H1 (cell line): Measurements from ENCODE around the gene FRY. TPM values are rescaled to one million over a fixed set of nuclear protein-coding genes. Genes with fewer than 3 reads are reported as not detected.

Experiments used
- CTCF ChIA-PET: fragments of 300-600 bp; sonication (Branson Sonifier 250); formaldehyde crosslinking; loops from one replicate; lab custom pipeline; 2021; ENCODE audit not compliant: partially characterized antibody; lab: Charles Lee
- POLR2A ChIA-PET: fragments of 300-600 bp; sonication (Branson Sonifier 250); formaldehyde crosslinking; loops from one replicate; lab custom pipeline; 2021; ENCODE audit warnings: inconsistent platforms; ENCODE audit not compliant: partially characterized antibody; lab: Charles Lee
- DNase-seq, 2 experiments: peaks; one replicate each; pipeline versions ENCODE4 v3.0.0 to v3.0.0-alpha.2; 2010 to 2022; ENCODE audit warnings: low spot score in 2 of 2, low read depth in 1 of 2, mixed read lengths in 1 of 2
- FAIRE-seq: peaks from 2 replicates; lab custom pipeline; 2011; peaks lifted over from hg19 to GRCh38; lab: Jason Lieb, UNC
- H2AFZ ChIP-seq: 2 replicates; pipeline ENCODE4 v1.8.1; 2012; ENCODE audit warnings: low read length, inconsistent platforms
- H2AK5ac ChIP-seq: 2 replicates; pipeline ENCODE4 v1.6.1; 2013; ENCODE audit warnings: low read depth, low read length
- H2BK120ac ChIP-seq: replicated peaks from 2 replicates; pipeline ENCODE3; 2013; ENCODE audit warnings: low read depth, low read length, inconsistent platforms
- H2BK12ac ChIP-seq: 2 replicates; pipeline ENCODE4 v1.6.1; 2013; ENCODE audit warnings: low read depth, low read length
- H2BK15ac ChIP-seq: 2 replicates; pipeline ENCODE4 v1.6.1; 2013; ENCODE audit warnings: low read length
- H2BK20ac ChIP-seq: 2 replicates; pipeline ENCODE4 v1.6.1; 2013; ENCODE audit warnings: low read length
- H2BK5ac ChIP-seq: 2 replicates; pipeline ENCODE4 v1.6.1; 2013; ENCODE audit warnings: low read depth, low read length
- H3K14ac ChIP-seq: 2 replicates; pipeline ENCODE4 v1.6.1; 2013; ENCODE audit warnings: inconsistent platforms; ENCODE audit not compliant: insufficient read length
- H3K18ac ChIP-seq: 2 replicates; pipeline ENCODE4 v1.6.1; 2013; ENCODE audit warnings: low read length; ENCODE audit errors: extremely low read depth
- H3K23ac ChIP-seq: 2 replicates; pipeline ENCODE4 v1.6.1; 2013; ENCODE audit warnings: inconsistent platforms; ENCODE audit not compliant: insufficient read length
- H3K23me2 ChIP-seq: 2 replicates; pipeline ENCODE4 v1.6.1; 2013; ENCODE audit warnings: low read depth, low read length
- H3K27ac ChIP-seq: 2 replicates; pipeline ENCODE4 v1.6.1; 2011; ENCODE audit warnings: low read depth, low read length, inconsistent platforms
- H3K27me3 ChIP-seq, 4 experiments: replicated peaks in 1 of 4; 1 replicate in 1 of 4; 2 replicates in 3 of 4; pipeline versions ENCODE4 v1.6.1 to v1.8.1; 2011 to 2013; ENCODE audit warnings: low read length in 3 of 4, mild to moderate bottlenecking in 3 of 4, inconsistent platforms in 2 of 4, mixed read lengths in 2 of 4, moderate library complexity in 1 of 4; ENCODE audit not compliant: control insufficient read depth in 3 of 4, insufficient read depth in 3 of 4; ENCODE audit errors: extremely low read depth in 1 of 4
- H3K36me3 ChIP-seq, 4 experiments: 2 replicates each; pipeline versions ENCODE4 v1.6.1 to v1.8.1; 2011 to 2013; ENCODE audit warnings: mild to moderate bottlenecking in 4 of 4, low read length in 3 of 4, moderate library complexity in 2 of 4, control low read depth in 1 of 4, inconsistent platforms in 1 of 4; ENCODE audit not compliant: insufficient read depth in 4 of 4, control insufficient read depth in 2 of 4
- H3K4ac ChIP-seq: replicated peaks from 2 replicates; pipeline ENCODE3; 2013; ENCODE audit warnings: low read length, low read depth, mixed read lengths, inconsistent platforms; ENCODE audit not compliant: insufficient read length
- H3K4me1 ChIP-seq, 4 experiments: replicated peaks in 1 of 4; 1 replicate in 1 of 4; 2 replicates in 3 of 4; pipeline versions ENCODE4 v1.6.1 to v1.8.1; 2011 to 2013; ENCODE audit warnings: low read length in 3 of 4, inconsistent platforms in 2 of 4, mixed read lengths in 1 of 4; ENCODE audit not compliant: insufficient read depth in 4 of 4, control insufficient read depth in 3 of 4
- H3K4me2 ChIP-seq, 2 experiments: 2 replicates each; pipeline versions ENCODE4 v1.6.1 to v1.8.1; 2011 to 2013; ENCODE audit warnings: low read depth in 2 of 2, low read length in 2 of 2, control low read depth in 1 of 2, inconsistent platforms in 1 of 2, mild to moderate bottlenecking in 1 of 2; ENCODE audit not compliant: insufficient read depth in 1 of 2
- H3K4me3 ChIP-seq, 4 experiments: fragments of 200-600, 300-600 bp in 1 of 4; sonication (generic), shearing (Covaris generic), sonication (Bioruptor Twin) in 1 of 4; 2 replicates each; pipeline versions ENCODE4 v1.5.1 to v1.8.1; 2011 to 2016; ENCODE audit warnings: low read length in 4 of 4, low read depth in 3 of 4, control low read depth in 2 of 4, inconsistent platforms in 2 of 4, mild to moderate bottlenecking in 2 of 4, mixed read lengths in 1 of 4, moderate library complexity in 1 of 4; ENCODE audit not compliant: insufficient read depth in 2 of 4; ENCODE audit errors: extremely low read depth in 1 of 4
- H3K56ac ChIP-seq: replicated peaks from 2 replicates; pipeline ENCODE3; 2013; ENCODE audit warnings: low read depth, mild to moderate bottlenecking, mixed read lengths, low read length, inconsistent platforms; ENCODE audit not compliant: insufficient read length
- H3K79me1 ChIP-seq: 2 replicates; pipeline ENCODE4 v1.6.1; 2013; ENCODE audit warnings: low read depth, low read length, control low read depth
- H3K79me2 ChIP-seq, 2 experiments: 2 replicates each; pipeline versions ENCODE4 v1.6.1 to v1.8.1; 2012 to 2013; ENCODE audit warnings: low read length in 2 of 2, mild to moderate bottlenecking in 2 of 2, inconsistent platforms in 1 of 2; ENCODE audit not compliant: insufficient read depth in 2 of 2, control insufficient read depth in 1 of 2
- H3K9ac ChIP-seq, 4 experiments: replicated peaks in 1 of 4; 1 replicate in 1 of 4; 2 replicates in 3 of 4; pipeline versions ENCODE4 v1.6.1 to v1.8.1; 2011 to 2013; ENCODE audit warnings: low read depth in 3 of 4, low read length in 3 of 4, control low read depth in 2 of 4, mild to moderate bottlenecking in 2 of 4, moderate library complexity in 2 of 4, inconsistent platforms in 1 of 4; ENCODE audit errors: extremely low read depth in 1 of 4
- H3K9me3 ChIP-seq, 2 experiments: 2 replicates each; pipeline versions ENCODE4 v1.6.1 to v1.8.1; 2012 to 2013; ENCODE audit warnings: mild to moderate bottlenecking in 2 of 2, moderate library complexity in 2 of 2, control low read depth in 1 of 2, inconsistent platforms in 1 of 2, low read depth in 1 of 2, low read length in 1 of 2, mixed read lengths in 1 of 2; ENCODE audit not compliant: insufficient read depth in 2 of 2
- H4K20me1 ChIP-seq, 2 experiments: replicated peaks in 1 of 2; 2 replicates each; pipeline versions ENCODE3 to v1.8.1; 2011 to 2013; ENCODE audit warnings: inconsistent platforms in 2 of 2, low read length in 2 of 2, mild to moderate bottlenecking in 1 of 2; ENCODE audit not compliant: insufficient read depth in 2 of 2, control insufficient read depth in 1 of 2
- H4K5ac ChIP-seq: 2 replicates; pipeline ENCODE4 v1.6.1; 2013; ENCODE audit warnings: low read length, low read depth, mixed read lengths, inconsistent platforms; ENCODE audit not compliant: insufficient read length
- H4K8ac ChIP-seq: 2 replicates; pipeline ENCODE4 v1.8.0; 2013; ENCODE audit warnings: mild to moderate bottlenecking, moderate library complexity, low read length, inconsistent platforms; ENCODE audit not compliant: insufficient read depth; ENCODE audit errors: extremely low read depth
- H4K91ac ChIP-seq: replicated peaks from 2 replicates; pipeline ENCODE3; 2013; ENCODE audit warnings: low read length, mixed read lengths, inconsistent platforms; ENCODE audit not compliant: insufficient read length
- ASH2L ChIP-seq: fragments of 200-600, 300-600 bp; sonication (generic); IDR thresholded peaks from one replicate; pipeline ENCODE4 v1.7.1; 2017; ENCODE audit warnings: low read length
- CHD2 ChIP-seq: IDR thresholded peaks from 2 replicates; pipeline ENCODE4 v1.6.1; 2012; ENCODE audit warnings: low read length, improper control_type of control experiment
- CTBP2 ChIP-seq: IDR thresholded peaks from 2 replicates; pipeline ENCODE4 v1.7.0; 2011; ENCODE audit warnings: borderline replicate concordance, mild to moderate bottlenecking, moderate library complexity, mixed read lengths, low read length; ENCODE audit not compliant: insufficient read depth, insufficient read length
- EGR1 ChIP-seq: IDR thresholded peaks from 2 replicates; pipeline ENCODE4 v1.6.1; 2011; ENCODE audit warnings: low read depth, low read length, borderline replicate concordance
- GTF2F1 ChIP-seq: IDR thresholded peaks from 2 replicates; pipeline ENCODE4 v1.6.1; 2012; ENCODE audit warnings: low read depth, low read length, improper control_type of control experiment, borderline replicate concordance
- JUN ChIP-seq: IDR thresholded peaks from 2 replicates; pipeline ENCODE4 v1.6.1; 2011; ENCODE audit warnings: low read depth, mild to moderate bottlenecking, improper control_type of control experiment, low read length
- MAFK ChIP-seq: IDR thresholded peaks from 2 replicates; pipeline ENCODE4 v1.6.1; 2012; ENCODE audit warnings: low read depth, mild to moderate bottlenecking, improper control_type of control experiment, low read length
- RAD21 ChIP-seq, 2 experiments: IDR thresholded peaks in 1 of 2; conservative IDR thresholded peaks in 1 of 2; 2 replicates each; pipeline ENCODE4 v1.6.1; 2011; ENCODE audit warnings: low read depth in 2 of 2, low read length in 2 of 2, improper control_type of control experiment in 1 of 2, inconsistent platforms in 1 of 2, mild to moderate bottlenecking in 1 of 2, moderate library complexity in 1 of 2
- RNF2 ChIP-seq: fragments of 200-900, 300-1000 bp; sonication (generic); IDR thresholded peaks from 2 replicates; pipeline ENCODE4 v1.7.1; 2016; ENCODE audit warnings: borderline replicate concordance, low read depth, mild to moderate bottlenecking, antibody characterized with exemption, low read length; ENCODE audit not compliant: poor library complexity, severe bottlenecking; ENCODE audit errors: missing control alignments
- SIX5 ChIP-seq: IDR thresholded peaks from 2 replicates; pipeline ENCODE4 v1.6.1; 2011; ENCODE audit warnings: mild to moderate bottlenecking, low read depth, low read length
- SRF ChIP-seq: IDR thresholded peaks from 2 replicates; pipeline ENCODE4 v1.6.1; 2011; ENCODE audit warnings: mild to moderate bottlenecking, low read depth, low read length, moderate library complexity
- YY1 ChIP-seq: IDR thresholded peaks from 2 replicates; pipeline ENCODE4 v1.6.1; 2011; ENCODE audit warnings: low read depth, mild to moderate bottlenecking, low read length
- WGBS, 2 experiments: shearing (Covaris generic) in 1 of 2; methylation state at CpG; one replicate each; pipeline versions ENCODE4 v1.1.6 to v1.1.7; 2013 to 2015; ENCODE audit warnings: low lambda C conversion rate in 2 of 2, mixed read lengths in 2 of 2, inconsistent platforms in 1 of 2, low coverage in 1 of 2, missing lambda C conversion rate in 1 of 2; ENCODE audit not compliant: insufficient replicate concordance in 2 of 2, insufficient coverage in 1 of 2, insufficient read length in 1 of 2; ENCODE audit errors: extremely low coverage in 1 of 2, missing lambda C conversion rate in 1 of 2; 5-methylcytosine and 5-hydroxymethylcytosine counted together
- polyA plus RNA-seq, 7 experiments: library from polyadenylated mRNA; depleted of rRNA in 3 of 7; stranded (reverse) in 5 of 7; unstranded in 2 of 7; fragments of >200 nt in 5 of 7; fragments of 200-250 nt in 2 of 7; gene quantifications; 1 replicate in 5 of 7; 2 replicates in 1 of 7; 4 replicates in 1 of 7; pipeline versions ENCODE4 v1.2.1 to v1.2.3, GENCODE V29; 2011 to 2013; ENCODE audit warnings: missing spikeins in 2 of 7, mixed read lengths in 2 of 7
- total RNA-seq: library from RNA; stranded (reverse); fragmentation: NEBNext Ultra II Directional; extraction: Animal tissue kit (Norgen Biotek cat#: 25700); gene quantifications from 2 replicates; pipeline ENCODE4 v1.2.1, GENCODE V29; 2021
- TF ChIP-seq, protein P1 (sequence below): IDR thresholded peaks from 2 replicates; pipeline ENCODE4 v1.6.1; 2012; ENCODE audit warnings: inconsistent platforms

FRY gene
- total and polyA plus RNA-seq, 2 of the 8 experiments (the other 6 are each of a cell fraction or from before 2014, with no cell fraction given): 4.3 to 9.2 TPM

DNA sequence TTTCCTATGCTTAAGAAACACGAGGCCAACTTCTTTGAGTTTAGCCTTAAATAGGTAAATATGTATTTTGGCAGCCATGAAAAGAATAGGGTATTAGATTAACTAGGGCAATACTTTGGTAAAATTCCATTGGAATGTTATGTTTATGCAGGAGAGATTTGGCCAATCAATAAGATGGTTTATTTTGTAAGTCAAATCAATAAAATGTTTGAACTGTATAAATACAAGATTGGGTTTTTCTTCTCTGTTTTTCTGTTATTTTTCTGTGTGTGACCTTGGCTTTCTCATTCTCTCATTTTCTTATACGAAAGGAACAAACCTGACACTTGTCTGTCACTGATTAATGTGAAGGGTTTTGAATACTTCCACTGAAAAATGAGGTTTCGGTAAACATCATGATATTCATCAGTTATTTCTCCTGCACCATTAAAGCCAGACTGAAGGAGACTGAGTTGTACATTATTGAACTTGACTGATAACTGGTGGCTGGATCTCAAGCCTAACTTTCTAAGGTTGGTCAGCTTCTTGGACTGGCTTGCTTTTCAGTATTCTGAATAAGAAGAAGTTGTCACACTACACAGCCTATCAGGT, 8.6 kb downstream of the FRY start:
- H4K5ac ChIP-seq: no peak overlapping the region
- no peak overlapping the region for H2AFZ ChIP-seq
- no peak overlapping the region for H3K4ac ChIP-seq
- no peak overlapping the region for H2BK15ac ChIP-seq
- H4K8ac ChIP-seq: no peak overlapping the region
- H2BK5ac ChIP-seq: no peak overlapping the region
- H3K4me2 ChIP-seq: no peak overlapping the region
- no peak overlapping the region for H4K91ac ChIP-seq
- FAIRE-seq (no peak), DNase-seq (no peak)
- H3K23ac ChIP-seq: no peak overlapping the region
- no peak overlapping the region for H3K56ac ChIP-seq
- H4K20me1 ChIP-seq: no peaks in the 10 kb centered on the region
- H3K9ac ChIP-seq: no peak overlapping the region
- H3K36me3 ChIP-seq: no peaks in the 10 kb centered on the region; a peak in 2 of 8 replicates
- no peaks in the 10 kb centered on the region for H3K9me3 ChIP-seq
- no peak overlapping the region for H3K18ac ChIP-seq
- H3K4me1 ChIP-seq: peaks cover 3 to 6% (median 4%) of the 10 kb centered on the region in 4 experiments; a peak in 4 of 7 replicates
- no peak overlapping the region for H3K4me3 ChIP-seq
- CTCF ChIA-PET: interaction anchor here (0.7 to 2.3 kb wide), 2 partner anchors 126 to 195 kb away, joined by 3 to 5 read pairs; no protein-coding TSS in a partner anchor
- no peak overlapping the region for H2BK12ac ChIP-seq
- no peak overlapping the region for H2BK120ac ChIP-seq
- no peaks in the 10 kb centered on the region for H3K23me2 ChIP-seq
- no peaks in the 10 kb centered on the region for H3K79me2 ChIP-seq
- POLR2A ChIA-PET: interaction anchor here (1.2 kb wide), 1 partner anchor 11 kb away, joined by 3 read pairs; no protein-coding TSS in a partner anchor
- H2AK5ac ChIP-seq: no peak overlapping the region
- no peak overlapping the region for H3K27ac ChIP-seq
- H3K27me3 ChIP-seq: no peaks in the 10 kb centered on the region
- 82% methylated on average over 3 of the region's 3 CpGs; no CpG with 5 or more reads in 1 of the 2 experiments for WGBS, 2 experiments
- no peak overlapping the region for H3K14ac ChIP-seq
- H2BK20ac ChIP-seq: no peak overlapping the region
- no peaks in the 10 kb centered on the region for H3K79me1 ChIP-seq
- no peak for TF ChIP-seq GTF2F1
- TF ChIP-seq SRF: no peak
- TF ChIP-seq EGR1: no peak
- TF ChIP-seq MAFK: no peak
- TF ChIP-seq, protein P1, sequence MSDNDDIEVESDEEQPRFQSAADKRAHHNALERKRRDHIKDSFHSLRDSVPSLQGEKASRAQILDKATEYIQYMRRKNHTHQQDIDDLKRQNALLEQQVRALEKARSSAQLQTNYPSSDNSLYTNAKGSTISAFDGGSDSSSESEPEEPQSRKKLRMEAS: no peak
- no peak for TF ChIP-seq SIX5
- no peak for TF ChIP-seq YY1
- TF ChIP-seq RAD21 (IDR thresholded peaks at IDR 0.05 in 1 of 2, conservative IDR thresholded peaks at IDR 0.05 in 1 of 2; ENCODE audit: low read depth in 2 of 2, low read length in 2 of 2): no peak
- no peak for TF ChIP-seq JUN
- no peak for TF ChIP-seq ASH2L
- no peak for TF ChIP-seq RNF2
- TF ChIP-seq CTBP2: no peak
- no peak for TF ChIP-seq CHD2
